ENCODE results near the gene ATP9B.

The ATP9B gene

GRCh38 chr18:79410731-79411613, 341.8 kb downstream of the ATP9B start:
- DNase-seq (ENCODE audit: low read depth) = no peak

- DNase-seq (ENCODE audit: low read depth) = no peak
These were observed 342.7 kb downstream of the ATP9B start for GRCh38 chr18:79411614-79412526.

- no peak for DNase-seq (ENCODE audit: low read depth)
These were observed 343.8 kb downstream of the ATP9B start for GRCh38 chr18:79413025-79413424.

- DNase-seq (ENCODE audit: low read depth) = no peak
These were observed 344.2 kb downstream of the ATP9B start for GRCh38 chr18:79413426-79413825.

- DNase-seq (ENCODE audit: low read depth) = no peak
These were observed 344.7 kb downstream of the ATP9B start for GRCh38 chr18:79413901-79414300.

- no peak for DNase-seq (ENCODE audit: low read depth)
These were observed 347.0 kb downstream of the ATP9B start for GRCh38 chr18:79416022-79416676.

GRCh38 chr18:79416677-79417052, 347.5 kb downstream of the ATP9B start:
- DNase-seq (ENCODE audit: low read depth) = no peak

- DNase-seq (ENCODE audit: low read depth) = no peak
These were observed 349.0 kb downstream of the ATP9B start for GRCh38 chr18:79418236-79418635.

GRCh38 chr18:79418642-79419041, 349.4 kb downstream of the ATP9B start:
- DNase-seq (ENCODE audit: low read depth) = no peak

GRCh38 chr18:79420033-79420745, 351.0 kb downstream of the ATP9B start:
- no peak for DNase-seq (ENCODE audit: low read depth)

- DNase-seq (ENCODE audit: low read depth) = no peak
These were observed 352.2 kb downstream of the ATP9B start for GRCh38 chr18:79421275-79421857.

GRCh38 chr18:79422022-79422782, 353.0 kb downstream of the ATP9B start:
- DNase-seq (ENCODE audit: low read depth) = peak; percentile 61

GRCh38 chr18:79422783-79423165, 353.6 kb downstream of the ATP9B start:
- DNase-seq (ENCODE audit: low read depth) = no peak

GRCh38 chr18:79423211-79424007, 354.2 kb downstream of the ATP9B start:
- DNase-seq (ENCODE audit: low read depth) = no peak

GRCh38 chr18:79424008-79424565, 354.9 kb downstream of the ATP9B start:
- no peak for DNase-seq (ENCODE audit: low read depth)

GRCh38 chr18:79424880-79425568, 355.8 kb downstream of the ATP9B start:
- DNase-seq (ENCODE audit: low read depth) = no peak

- no peak for DNase-seq (ENCODE audit: low read depth)
These were observed 356.3 kb downstream of the ATP9B start for GRCh38 chr18:79425569-79425886.

- no peak for DNase-seq (ENCODE audit: low read depth)
These were observed 357.4 kb downstream of the ATP9B start for GRCh38 chr18:79426376-79427300.
